Measurements from ENCODE around the gene MAPK1.

Gene MAPK1

DNA sequence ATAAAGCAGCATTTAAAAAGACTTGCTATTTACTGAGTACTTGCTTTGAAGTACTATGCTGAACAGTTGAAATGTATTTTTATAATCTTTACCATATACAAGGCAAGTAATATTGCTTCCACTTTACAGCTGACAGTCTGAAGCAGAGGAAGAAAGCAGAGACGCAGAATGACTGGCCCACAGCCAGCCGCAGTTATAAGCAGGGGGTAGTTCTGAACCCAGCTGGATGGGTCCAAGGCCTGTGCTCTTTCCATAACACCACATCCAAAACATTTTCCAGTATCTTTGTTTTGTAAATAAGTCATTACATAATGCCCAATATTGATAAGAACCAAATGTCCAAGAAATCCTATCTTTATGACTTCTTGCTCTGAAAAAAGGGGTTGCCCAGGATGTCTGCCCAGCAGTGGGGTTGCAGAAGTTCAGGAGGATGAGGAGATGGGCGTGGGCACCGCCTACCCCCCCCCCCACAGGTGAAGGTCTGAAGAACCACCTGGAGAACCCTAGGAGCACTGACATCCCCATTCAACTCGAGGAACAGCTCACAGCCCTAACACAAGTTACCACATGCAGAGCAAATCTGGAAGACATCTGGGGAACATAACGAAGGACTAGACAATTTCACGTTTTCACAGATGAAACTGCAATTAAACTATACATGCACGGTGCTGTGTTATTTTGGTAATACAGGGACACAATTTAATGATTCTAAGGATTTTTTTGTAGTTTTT is 107.6 kb downstream of the MAPK1 start:
- Mint-ChIP-seq H3K27ac (no peak overlapping the region), H3K4me1 (peaks cover 41% of the 10 kb centered on the region), H3K4me3 (no peak overlapping the region), H3K9me3 (no peaks in the 10 kb centered on the region), H3K36me3 (ENCODE audit: low read depth) (peaks cover 44% of the 10 kb centered on the region), H3K27me3 (ENCODE audit: low read depth) (no peaks in the 10 kb centered on the region)
- TF ChIP-seq, protein P1, sequence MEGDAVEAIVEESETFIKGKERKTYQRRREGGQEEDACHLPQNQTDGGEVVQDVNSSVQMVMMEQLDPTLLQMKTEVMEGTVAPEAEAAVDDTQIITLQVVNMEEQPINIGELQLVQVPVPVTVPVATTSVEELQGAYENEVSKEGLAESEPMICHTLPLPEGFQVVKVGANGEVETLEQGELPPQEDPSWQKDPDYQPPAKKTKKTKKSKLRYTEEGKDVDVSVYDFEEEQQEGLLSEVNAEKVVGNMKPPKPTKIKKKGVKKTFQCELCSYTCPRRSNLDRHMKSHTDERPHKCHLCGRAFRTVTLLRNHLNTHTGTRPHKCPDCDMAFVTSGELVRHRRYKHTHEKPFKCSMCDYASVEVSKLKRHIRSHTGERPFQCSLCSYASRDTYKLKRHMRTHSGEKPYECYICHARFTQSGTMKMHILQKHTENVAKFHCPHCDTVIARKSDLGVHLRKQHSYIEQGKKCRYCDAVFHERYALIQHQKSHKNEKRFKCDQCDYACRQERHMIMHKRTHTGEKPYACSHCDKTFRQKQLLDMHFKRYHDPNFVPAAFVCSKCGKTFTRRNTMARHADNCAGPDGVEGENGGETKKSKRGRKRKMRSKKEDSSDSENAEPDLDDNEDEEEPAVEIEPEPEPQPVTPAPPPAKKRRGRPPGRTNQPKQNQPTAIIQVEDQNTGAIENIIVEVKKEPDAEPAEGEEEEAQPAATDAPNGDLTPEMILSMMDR (IDR thresholded peaks at IDR 0.05; ENCODE audit: unreplicated experiment in 3 of 3) = no peak

DNA sequence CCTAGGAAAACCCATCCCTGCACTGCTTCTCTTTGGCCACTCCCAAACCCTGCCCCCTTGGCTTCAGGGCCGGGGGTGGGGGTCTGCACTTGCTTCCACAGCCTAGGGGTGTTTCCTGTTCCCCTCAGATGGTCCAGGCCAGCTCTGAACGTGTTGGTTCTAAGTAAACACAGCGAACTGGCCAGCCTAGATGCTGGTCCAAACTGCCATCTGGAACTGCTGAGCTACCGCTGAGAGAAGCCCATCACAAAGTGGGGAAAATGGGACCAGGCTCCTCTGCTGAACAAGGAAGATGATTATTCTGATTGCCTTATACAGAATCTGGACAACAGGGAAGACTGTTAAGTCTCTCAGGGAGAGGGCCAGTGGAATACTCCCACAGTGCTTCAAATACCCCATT is 108.4 kb downstream of the MAPK1 start:
- Mint-ChIP-seq H3K9me3 (no peaks in the 10 kb centered on the region), H3K4me1 (peaks cover 49% of the 10 kb centered on the region), H3K4me3 (no peak overlapping the region), H3K27me3 (ENCODE audit: low read depth) (no peaks in the 10 kb centered on the region), H3K27ac (peak overlapping the region in 1 of 3 experiments; percentile 65), H3K36me3 (ENCODE audit: low read depth) (peaks cover 37% of the 10 kb centered on the region)
- TF ChIP-seq, protein P1 (IDR thresholded peaks at IDR 0.05; ENCODE audit: unreplicated experiment in 3 of 3) = no peak

DNA sequence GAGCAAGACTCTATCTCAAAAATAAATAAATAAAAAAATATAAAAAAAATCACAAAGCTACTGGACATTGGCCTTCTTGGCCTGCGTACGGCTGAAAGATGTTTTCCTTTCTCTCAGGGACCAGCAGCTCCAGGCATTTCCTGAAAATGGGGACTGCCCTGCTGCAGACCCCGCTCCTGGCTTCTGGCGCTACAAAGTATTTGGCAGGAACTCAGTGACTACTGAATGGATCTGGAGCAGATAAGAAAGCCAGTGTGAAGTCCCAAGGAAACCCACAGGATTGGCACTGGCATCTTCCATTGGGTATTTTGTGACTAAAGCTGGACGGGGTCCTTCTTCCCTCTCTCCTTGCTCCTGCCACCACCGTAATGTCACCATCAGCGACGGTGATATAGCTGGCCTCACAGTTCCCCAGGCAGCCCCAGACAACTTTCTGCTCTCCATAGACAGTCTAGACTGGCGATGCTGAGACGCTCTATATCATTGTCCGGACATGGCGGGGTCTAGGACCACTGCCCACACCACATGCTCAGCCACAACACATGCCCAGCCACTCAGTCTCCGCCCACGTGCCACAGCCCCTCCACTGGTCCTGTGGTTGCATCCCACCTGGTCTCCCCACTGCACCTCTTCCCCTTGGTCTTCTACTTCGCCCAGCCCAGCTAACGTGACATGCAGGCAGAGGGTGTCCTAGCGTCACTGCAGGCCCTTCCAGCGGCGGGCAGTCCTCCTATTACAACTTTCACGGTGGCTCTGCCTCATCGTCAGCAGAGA is 109.2 kb downstream of the MAPK1 start:
- TF ChIP-seq, protein P1 (IDR thresholded peaks at IDR 0.05; ENCODE audit: unreplicated experiment in 3 of 3) = no peak
- Mint-ChIP-seq H3K27me3 (ENCODE audit: low read depth) (no peaks in the 10 kb centered on the region), H3K4me3 (no peak overlapping the region), H3K36me3 (ENCODE audit: low read depth) (peaks cover 29% of the 10 kb centered on the region), H3K4me1 (peaks cover 49% of the 10 kb centered on the region), H3K27ac (peak overlapping the region in 1 of 3 experiments; percentile 30), H3K9me3 (no peaks in the 10 kb centered on the region)

DNA sequence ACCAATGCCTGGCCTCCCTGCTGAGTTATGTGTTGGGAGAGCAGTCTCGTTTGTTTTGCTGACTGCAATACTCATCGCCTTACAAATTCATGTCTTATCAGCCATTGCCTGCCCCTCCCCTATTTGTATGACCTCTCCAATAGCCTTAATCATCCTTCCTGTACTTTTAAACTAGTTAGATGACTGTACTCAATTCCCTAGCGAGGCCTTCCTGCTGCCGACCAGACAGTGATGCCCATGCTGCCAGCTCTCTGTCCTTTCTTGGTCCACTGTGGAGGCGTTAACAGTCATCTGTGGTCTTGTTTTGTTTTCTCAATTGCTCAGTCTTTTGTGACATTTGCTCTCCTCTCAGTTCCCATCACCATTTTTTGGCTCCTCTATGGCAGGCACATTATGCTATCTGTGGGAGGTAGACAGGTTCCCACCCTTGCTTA is 111.6 kb downstream of the MAPK1 start:
- no peak overlapping the region for H3K4me3 Mint-ChIP-seq
- H3K27me3 Mint-ChIP-seq (ENCODE audit: low read depth) = no peaks in the 10 kb centered on the region
- no peaks in the 10 kb centered on the region for H3K9me3 Mint-ChIP-seq
- TF ChIP-seq, protein P1 (IDR thresholded peaks at IDR 0.05; ENCODE audit: unreplicated experiment in 3 of 3) = no peak
- peaks cover 49% of the 10 kb centered on the region for H3K4me1 Mint-ChIP-seq
- H3K36me3 Mint-ChIP-seq (ENCODE audit: low read depth) = peaks cover 17% of the 10 kb centered on the region
- peak overlapping the region; percentile 10 to 82 (median 55) for H3K27ac Mint-ChIP-seq

DNA sequence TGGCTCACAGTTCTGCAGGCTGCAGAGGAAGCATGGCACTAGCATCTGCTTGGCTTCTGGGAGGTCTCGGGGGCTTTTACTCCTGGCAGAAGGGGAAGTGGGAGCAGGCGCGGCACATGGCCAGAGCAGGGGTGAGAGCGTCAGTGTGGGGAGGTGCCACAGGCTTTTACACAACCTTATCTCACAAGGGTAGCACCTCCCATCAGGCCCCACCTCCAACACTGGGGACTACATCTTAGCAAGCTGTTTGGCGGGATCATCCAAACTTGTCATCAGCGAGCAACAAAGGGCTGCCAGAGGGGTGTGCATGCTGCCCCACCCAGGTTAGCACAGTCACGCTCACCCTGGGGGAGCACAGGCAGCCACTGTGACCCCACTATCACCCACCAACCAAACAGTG is 112.9 kb downstream of the MAPK1 start:
- no peaks in the 10 kb centered on the region for H3K27me3 Mint-ChIP-seq (ENCODE audit: low read depth)
- H3K36me3 Mint-ChIP-seq (ENCODE audit: low read depth) = peaks cover 12% of the 10 kb centered on the region
- TF ChIP-seq, protein P1 (IDR thresholded peaks at IDR 0.05; ENCODE audit: unreplicated experiment in 3 of 3) = no peak
- H3K4me1 Mint-ChIP-seq = peaks cover 41% of the 10 kb centered on the region
- no peaks in the 10 kb centered on the region for H3K9me3 Mint-ChIP-seq
- no peak overlapping the region for H3K4me3 Mint-ChIP-seq
- H3K27ac Mint-ChIP-seq = peak overlapping the region; percentile 19 to 82 (median 70)

All from nephron (organoid).